Fibroblast of lung (primary cell): Measurements from ENCODE around the gene SFT2D2.

Experiments used
- CTCF ChIP-seq, 2 donors: IDR thresholded peaks in 1 of 2; conservative IDR thresholded peaks in 1 of 2; 1 replicate in 1 of 2; 2 replicates in 1 of 2; pipeline ENCODE4 v1.5.1; 2011 to 2012; ENCODE audit warnings: low read length in 2 of 2, control low read depth in 1 of 2, inconsistent platforms in 1 of 2, low read depth in 1 of 2, mild to moderate bottlenecking in 1 of 2
- EZH2 ChIP-seq: IDR thresholded peaks from 2 replicates; pipeline ENCODE4 v1.5.1; 2012; ENCODE audit warnings: low read length, control low read depth, mild to moderate bottlenecking; ENCODE audit errors: missing control alignments

GRCh38 chr1:168259567-168259966 lies 33.8 kb downstream of the SFT2D2 start:
- no peak for TF ChIP-seq CTCF (conservative IDR thresholded peaks at IDR 0.05 in 1 of 2, IDR thresholded peaks at IDR 0.05 in 1 of 2; ENCODE audit: low read depth in 1 of 2, low read length in 2 of 2)
- TF ChIP-seq EZH2 = no peak
